H1 (cell line): ENCODE data around the gene SLC16A6. TPM values are rescaled to one million over a fixed set of nuclear protein-coding genes. Genes with fewer than 3 reads are reported as not detected.

Source experiments
- CBX5 ChIP-seq: fragments of 300-800, 300-1000 bp; sonication (generic); IDR thresholded peaks from 2 replicates; pipeline ENCODE4 v1.7.1; 2016; ENCODE audit warnings: antibody characterized with exemption, low read length, low read depth
- CHD1 ChIP-seq: IDR thresholded peaks from 2 replicates; pipeline ENCODE4 v1.6.1; 2012; ENCODE audit warnings: low read depth, low read length, improper control_type of control experiment
- CREB1 ChIP-seq: IDR thresholded peaks from 2 replicates; pipeline ENCODE4 v1.6.1; 2012; ENCODE audit warnings: inconsistent platforms
- YY1 ChIP-seq: IDR thresholded peaks from 2 replicates; pipeline ENCODE4 v1.6.1; 2011; ENCODE audit warnings: low read depth, mild to moderate bottlenecking, low read length
- ZNF274 ChIP-seq: IDR thresholded peaks from 2 replicates; pipeline ENCODE4 v1.7.0; 2012; ENCODE audit warnings: low read length, borderline replicate concordance; ENCODE audit errors: extremely low read depth
- polyA plus RNA-seq, 7 experiments: library from polyadenylated mRNA; depleted of rRNA in 3 of 7; stranded (reverse) in 5 of 7; unstranded in 2 of 7; fragments of >200 nt in 5 of 7; fragments of 200-250 nt in 2 of 7; gene quantifications; 1 replicate in 5 of 7; 2 replicates in 1 of 7; 4 replicates in 1 of 7; pipeline versions ENCODE4 v1.2.1 to v1.2.3, GENCODE V29; 2011 to 2013; ENCODE audit warnings: missing spikeins in 2 of 7, mixed read lengths in 2 of 7
- total RNA-seq: library from RNA; stranded (reverse); fragmentation: NEBNext Ultra II Directional; extraction: Animal tissue kit (Norgen Biotek cat#: 25700); gene quantifications from 2 replicates; pipeline ENCODE4 v1.2.1, GENCODE V29; 2021
- TF ChIP-seq, protein P1 (sequence below): fragments of 300-600 bp; sonication (generic); IDR thresholded peaks from 2 replicates; pipeline ENCODE4 v1.7.1; 2012; ENCODE audit warnings: low read length, moderate library complexity, mild to moderate bottlenecking, inconsistent platforms; ENCODE audit not compliant: insufficient replicate concordance
- TF ChIP-seq, protein P2 (sequence below): IDR thresholded peaks from 2 replicates; pipeline ENCODE4 v1.6.1; 2012; ENCODE audit warnings: low read length, inconsistent platforms

The SLC16A6 gene
- total and polyA plus RNA-seq, 2 of the 8 experiments (the other 6 are each of a cell fraction or from before 2014, with no cell fraction given): 0.17 to 0.22 TPM

DNA sequence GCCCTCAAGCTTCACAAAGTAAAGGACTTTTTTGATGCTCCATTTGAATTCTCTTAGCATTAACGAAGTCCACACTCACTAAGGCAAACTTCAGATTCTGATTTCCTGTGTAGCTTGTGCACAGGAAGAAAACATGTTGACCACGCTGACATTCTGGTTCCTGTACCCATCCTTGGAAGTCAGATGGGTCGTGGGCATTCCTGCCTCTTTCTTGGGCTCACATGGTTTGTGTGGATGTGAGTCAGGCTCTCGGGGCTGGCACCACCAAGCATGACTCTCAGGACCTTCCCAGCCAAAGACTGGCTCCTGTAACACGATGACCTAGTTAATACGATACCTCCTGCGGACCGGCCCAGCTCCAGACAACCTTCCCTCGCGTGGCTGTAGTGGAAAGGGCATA is 33.2 kb upstream of the SLC16A6 start (continued):
- TF ChIP-seq, protein P1, sequence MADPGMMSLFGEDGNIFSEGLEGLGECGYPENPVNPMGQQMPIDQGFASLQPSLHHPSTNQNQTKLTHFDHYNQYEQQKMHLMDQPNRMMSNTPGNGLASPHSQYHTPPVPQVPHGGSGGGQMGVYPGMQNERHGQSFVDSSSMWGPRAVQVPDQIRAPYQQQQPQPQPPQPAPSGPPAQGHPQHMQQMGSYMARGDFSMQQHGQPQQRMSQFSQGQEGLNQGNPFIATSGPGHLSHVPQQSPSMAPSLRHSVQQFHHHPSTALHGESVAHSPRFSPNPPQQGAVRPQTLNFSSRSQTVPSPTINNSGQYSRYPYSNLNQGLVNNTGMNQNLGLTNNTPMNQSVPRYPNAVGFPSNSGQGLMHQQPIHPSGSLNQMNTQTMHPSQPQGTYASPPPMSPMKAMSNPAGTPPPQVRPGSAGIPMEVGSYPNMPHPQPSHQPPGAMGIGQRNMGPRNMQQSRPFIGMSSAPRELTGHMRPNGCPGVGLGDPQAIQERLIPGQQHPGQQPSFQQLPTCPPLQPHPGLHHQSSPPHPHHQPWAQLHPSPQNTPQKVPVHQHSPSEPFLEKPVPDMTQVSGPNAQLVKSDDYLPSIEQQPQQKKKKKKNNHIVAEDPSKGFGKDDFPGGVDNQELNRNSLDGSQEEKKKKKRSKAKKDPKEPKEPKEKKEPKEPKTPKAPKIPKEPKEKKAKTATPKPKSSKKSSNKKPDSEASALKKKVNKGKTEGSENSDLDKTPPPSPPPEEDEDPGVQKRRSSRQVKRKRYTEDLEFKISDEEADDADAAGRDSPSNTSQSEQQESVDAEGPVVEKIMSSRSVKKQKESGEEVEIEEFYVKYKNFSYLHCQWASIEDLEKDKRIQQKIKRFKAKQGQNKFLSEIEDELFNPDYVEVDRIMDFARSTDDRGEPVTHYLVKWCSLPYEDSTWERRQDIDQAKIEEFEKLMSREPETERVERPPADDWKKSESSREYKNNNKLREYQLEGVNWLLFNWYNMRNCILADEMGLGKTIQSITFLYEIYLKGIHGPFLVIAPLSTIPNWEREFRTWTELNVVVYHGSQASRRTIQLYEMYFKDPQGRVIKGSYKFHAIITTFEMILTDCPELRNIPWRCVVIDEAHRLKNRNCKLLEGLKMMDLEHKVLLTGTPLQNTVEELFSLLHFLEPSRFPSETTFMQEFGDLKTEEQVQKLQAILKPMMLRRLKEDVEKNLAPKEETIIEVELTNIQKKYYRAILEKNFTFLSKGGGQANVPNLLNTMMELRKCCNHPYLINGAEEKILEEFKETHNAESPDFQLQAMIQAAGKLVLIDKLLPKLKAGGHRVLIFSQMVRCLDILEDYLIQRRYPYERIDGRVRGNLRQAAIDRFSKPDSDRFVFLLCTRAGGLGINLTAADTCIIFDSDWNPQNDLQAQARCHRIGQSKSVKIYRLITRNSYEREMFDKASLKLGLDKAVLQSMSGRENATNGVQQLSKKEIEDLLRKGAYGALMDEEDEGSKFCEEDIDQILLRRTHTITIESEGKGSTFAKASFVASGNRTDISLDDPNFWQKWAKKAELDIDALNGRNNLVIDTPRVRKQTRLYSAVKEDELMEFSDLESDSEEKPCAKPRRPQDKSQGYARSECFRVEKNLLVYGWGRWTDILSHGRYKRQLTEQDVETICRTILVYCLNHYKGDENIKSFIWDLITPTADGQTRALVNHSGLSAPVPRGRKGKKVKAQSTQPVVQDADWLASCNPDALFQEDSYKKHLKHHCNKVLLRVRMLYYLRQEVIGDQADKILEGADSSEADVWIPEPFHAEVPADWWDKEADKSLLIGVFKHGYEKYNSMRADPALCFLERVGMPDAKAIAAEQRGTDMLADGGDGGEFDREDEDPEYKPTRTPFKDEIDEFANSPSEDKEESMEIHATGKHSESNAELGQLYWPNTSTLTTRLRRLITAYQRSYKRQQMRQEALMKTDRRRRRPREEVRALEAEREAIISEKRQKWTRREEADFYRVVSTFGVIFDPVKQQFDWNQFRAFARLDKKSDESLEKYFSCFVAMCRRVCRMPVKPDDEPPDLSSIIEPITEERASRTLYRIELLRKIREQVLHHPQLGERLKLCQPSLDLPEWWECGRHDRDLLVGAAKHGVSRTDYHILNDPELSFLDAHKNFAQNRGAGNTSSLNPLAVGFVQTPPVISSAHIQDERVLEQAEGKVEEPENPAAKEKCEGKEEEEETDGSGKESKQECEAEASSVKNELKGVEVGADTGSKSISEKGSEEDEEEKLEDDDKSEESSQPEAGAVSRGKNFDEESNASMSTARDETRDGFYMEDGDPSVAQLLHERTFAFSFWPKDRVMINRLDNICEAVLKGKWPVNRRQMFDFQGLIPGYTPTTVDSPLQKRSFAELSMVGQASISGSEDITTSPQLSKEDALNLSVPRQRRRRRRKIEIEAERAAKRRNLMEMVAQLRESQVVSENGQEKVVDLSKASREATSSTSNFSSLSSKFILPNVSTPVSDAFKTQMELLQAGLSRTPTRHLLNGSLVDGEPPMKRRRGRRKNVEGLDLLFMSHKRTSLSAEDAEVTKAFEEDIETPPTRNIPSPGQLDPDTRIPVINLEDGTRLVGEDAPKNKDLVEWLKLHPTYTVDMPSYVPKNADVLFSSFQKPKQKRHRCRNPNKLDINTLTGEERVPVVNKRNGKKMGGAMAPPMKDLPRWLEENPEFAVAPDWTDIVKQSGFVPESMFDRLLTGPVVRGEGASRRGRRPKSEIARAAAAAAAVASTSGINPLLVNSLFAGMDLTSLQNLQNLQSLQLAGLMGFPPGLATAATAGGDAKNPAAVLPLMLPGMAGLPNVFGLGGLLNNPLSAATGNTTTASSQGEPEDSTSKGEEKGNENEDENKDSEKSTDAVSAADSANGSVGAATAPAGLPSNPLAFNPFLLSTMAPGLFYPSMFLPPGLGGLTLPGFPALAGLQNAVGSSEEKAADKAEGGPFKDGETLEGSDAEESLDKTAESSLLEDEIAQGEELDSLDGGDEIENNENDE: no peak
- TF ChIP-seq, protein P2, sequence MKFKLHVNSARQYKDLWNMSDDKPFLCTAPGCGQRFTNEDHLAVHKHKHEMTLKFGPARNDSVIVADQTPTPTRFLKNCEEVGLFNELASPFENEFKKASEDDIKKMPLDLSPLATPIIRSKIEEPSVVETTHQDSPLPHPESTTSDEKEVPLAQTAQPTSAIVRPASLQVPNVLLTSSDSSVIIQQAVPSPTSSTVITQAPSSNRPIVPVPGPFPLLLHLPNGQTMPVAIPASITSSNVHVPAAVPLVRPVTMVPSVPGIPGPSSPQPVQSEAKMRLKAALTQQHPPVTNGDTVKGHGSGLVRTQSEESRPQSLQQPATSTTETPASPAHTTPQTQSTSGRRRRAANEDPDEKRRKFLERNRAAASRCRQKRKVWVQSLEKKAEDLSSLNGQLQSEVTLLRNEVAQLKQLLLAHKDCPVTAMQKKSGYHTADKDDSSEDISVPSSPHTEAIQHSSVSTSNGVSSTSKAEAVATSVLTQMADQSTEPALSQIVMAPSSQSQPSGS: no peak
- TF ChIP-seq CHD1 (no peak), ZNF274 (no peak), CBX5 (no peak), CREB1 (no peak), YY1 (no peak)
